GM04504 (cell line): ENCODE measurements around the gene SH3D21.
A peak's percentile ranks its signal among the peaks of the same experiment; 100 is the strongest.

Experiments
- DNase-seq: peaks from one replicate; pipeline ENCODE4 v3.0.0-alpha.2; 2012; ENCODE audit warnings: low read depth

Gene SH3D21

DNA sequence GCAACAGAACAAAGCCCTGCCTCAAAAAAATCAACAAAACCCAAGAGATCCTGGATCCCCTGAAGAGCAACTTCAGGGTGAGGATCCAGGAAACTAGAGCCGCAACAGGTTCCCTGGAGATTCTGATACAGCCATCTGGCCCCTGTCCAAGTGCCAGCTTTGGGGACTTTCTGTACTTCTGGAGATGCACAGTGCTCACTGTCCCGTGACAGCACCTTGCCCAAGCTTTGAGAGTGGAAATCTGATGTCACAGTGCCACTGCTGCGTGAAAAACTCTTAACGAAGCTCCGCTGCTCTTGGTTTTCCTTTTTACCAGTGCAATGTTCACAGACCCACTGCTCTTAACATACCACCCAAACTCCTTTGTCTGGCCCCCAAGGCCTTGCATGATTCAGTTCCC lies 53.2 kb downstream of the SH3D21 start:
- no peak for DNase-seq

DNA sequence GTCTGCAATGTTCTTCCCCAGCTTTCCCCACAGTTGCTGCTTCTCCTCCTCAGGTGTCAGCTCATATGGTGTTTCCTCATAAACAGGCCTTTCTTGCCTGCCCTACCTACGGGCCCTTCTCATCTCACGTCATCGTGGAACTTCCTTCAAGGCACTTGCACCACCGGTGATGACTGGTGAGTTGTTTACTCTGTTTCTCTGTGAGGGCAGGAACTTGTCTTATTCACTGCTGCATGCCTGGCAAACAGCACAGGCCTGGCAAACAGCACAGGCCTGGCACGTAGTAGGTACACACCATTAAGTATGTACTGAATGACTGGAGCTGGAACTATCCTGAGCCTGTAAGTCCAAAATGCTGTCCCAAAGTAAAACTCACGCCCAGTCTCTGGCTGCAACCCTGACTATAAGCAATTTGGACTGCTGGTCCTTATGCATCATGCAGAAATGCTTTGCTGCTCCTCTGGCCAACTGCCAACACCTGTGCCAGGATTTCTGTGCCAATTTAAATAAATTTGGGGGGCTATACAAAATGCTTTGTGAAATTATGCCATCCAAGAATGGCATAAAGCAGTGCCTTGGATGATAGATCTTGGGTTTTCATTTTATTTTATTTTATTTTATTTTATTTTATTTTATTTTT lies 53.9 kb downstream of the SH3D21 start:
- DNase-seq, result no peak

DNA sequence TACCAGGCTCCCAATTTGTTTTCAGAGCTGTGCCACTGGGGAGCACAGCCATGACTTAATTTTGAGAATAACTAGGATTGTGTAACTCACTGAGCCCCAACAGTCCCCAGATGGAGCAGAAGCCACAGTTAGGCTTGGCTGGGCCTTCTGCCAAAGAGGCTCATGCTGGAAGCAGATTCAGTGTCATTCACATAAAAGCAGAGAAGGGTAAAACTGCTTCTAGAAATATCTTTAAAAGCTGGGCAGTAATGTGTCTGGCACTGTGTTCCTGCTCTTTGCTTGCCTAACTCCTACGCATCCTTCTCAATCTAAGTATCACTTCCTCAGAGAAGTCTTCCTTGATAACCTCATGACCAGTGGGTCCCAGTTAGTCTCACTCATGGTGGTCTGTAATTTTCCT lies 59.2 kb downstream of the SH3D21 start:
- DNase-seq, result peak; percentile 83

- DNase-seq, result no peak
Observed at GRCh38 chr1:36366091-36366661, 60.0 kb downstream of the SH3D21 start.

- no peak for DNase-seq
Observed at GRCh38 chr1:36367066-36367465, 60.9 kb downstream of the SH3D21 start.

- DNase-seq, result no peak
Observed at GRCh38 chr1:36367798-36368197, 61.6 kb downstream of the SH3D21 start.

DNA sequence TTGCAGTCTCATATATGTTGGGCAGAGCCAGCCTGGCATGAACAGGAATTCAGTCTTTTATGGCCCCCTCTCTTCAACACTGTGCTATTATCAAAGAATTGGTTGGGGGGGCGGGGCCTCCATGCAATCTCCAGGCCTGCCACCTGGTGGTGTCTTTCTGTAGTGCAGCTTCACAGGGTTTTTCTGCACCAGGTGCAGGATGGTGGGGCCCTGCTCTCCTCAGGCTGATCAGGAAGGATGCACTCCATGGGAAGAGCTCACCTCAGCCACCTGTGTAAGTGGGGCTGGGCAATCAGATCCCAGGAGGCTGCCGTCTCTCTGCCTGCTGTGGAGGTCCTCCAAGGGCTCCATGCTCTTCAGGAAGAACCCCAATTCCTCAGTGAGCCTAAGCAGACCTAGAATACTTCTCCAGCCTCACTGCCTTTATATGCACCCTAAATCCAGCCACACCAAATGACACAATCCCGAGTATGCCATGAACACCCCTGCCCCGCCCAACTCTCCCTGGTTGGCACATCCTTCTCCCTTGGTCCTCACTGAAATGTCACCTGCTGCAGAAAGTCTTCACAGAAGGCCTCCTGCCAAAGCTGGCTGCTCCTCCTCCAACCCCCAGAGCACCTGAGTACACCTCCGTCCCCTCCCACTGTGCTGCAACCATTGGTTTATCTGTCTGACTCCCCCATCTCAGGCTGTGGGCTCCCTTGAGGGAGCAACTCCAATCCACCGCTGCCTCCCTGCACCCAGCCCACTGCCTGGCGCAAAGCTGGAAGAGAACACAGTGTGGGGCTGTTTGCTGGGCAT lies 63.1 kb downstream of the SH3D21 start:
- no peak for DNase-seq
